Measurements from ENCODE around the gene TRIML1. TPM values are rescaled to one million over a fixed set of nuclear protein-coding genes. Genes with fewer than 3 reads are reported as not detected.
A peak's percentile ranks its signal among the peaks of the same experiment; 100 is the strongest.

Gene TRIML1
- total and polyA plus RNA-seq, 2 of the 8 experiments (the other 6 are each of a cell fraction or from before 2014, with no cell fraction given), result not detected

GRCh38 chr4:188121530-188121929 lies 17.7 kb upstream of the TRIML1 start:
- H3K4ac ChIP-seq (replicated peaks; ENCODE audit: insufficient read length, low read depth, low read length), result no peak overlapping the region
- H3K79me1 ChIP-seq (ENCODE audit: low read depth, low read length), result no peaks in the 10 kb centered on the region
- no peaks in the 10 kb centered on the region for H3K9me3 ChIP-seq (ENCODE audit: insufficient read depth in 2 of 2, low read depth in 1 of 2, low read length in 1 of 2)
- peak overlapping the region; percentile 89; the same call in 1 of the 2 replicates for H2BK20ac ChIP-seq (ENCODE audit: low read length)
- peak; percentile 54 for TF ChIP-seq MAX (IDR thresholded peaks at IDR 0.05)
- no peak for TF ChIP-seq SIN3A (conservative IDR thresholded peaks at IDR 0.05 in 1 of 2, IDR thresholded peaks at IDR 0.05 in 1 of 2; ENCODE audit: low read depth in 1 of 2, low read length in 2 of 2)
- no peak for TF ChIP-seq SUZ12 (IDR thresholded peaks at IDR 0.05; ENCODE audit: low read length)
- 0 out of 2 replicates have a peak, but pooled peaks have one; percentile 33 for TF ChIP-seq E2F6 (IDR thresholded peaks at IDR 0.05)
- no peak for TF ChIP-seq SP2 (IDR thresholded peaks at IDR 0.05; ENCODE audit: low read length)
- H3K4me1 ChIP-seq (replicated peaks in 1 of 4; ENCODE audit: control insufficient read depth in 3 of 4, insufficient read depth in 4 of 4, low read length in 3 of 4), result peaks cover 2 to 13% (median 8%) of the 10 kb centered on the region in 4 experiments
- H3K23ac ChIP-seq (ENCODE audit: insufficient read length), result no peak overlapping the region
- DNase-seq (ENCODE audit: low read depth in 1 of 2, low spot score in 2 of 2), result no peak
- POLR2A ChIA-PET (ENCODE audit: partially characterized antibody), result interaction anchor here (0.8 kb wide), 1 partner anchor 24 kb away, joined by 3 read pairs; no protein-coding TSS in a partner anchor
- no peak overlapping the region; the same call in 1 of the 2 replicates for H3K27ac ChIP-seq (ENCODE audit: low read depth, low read length)
- no peak overlapping the region for H3K56ac ChIP-seq (replicated peaks; ENCODE audit: insufficient read length, low read depth, low read length)
- no peaks in the 10 kb centered on the region for H3K79me2 ChIP-seq (ENCODE audit: control insufficient read depth in 1 of 2, insufficient read depth in 2 of 2, low read length in 2 of 2)
- H4K8ac ChIP-seq (ENCODE audit: extremely low read depth, insufficient read depth, low read length), result no peak overlapping the region
- FAIRE-seq, result peak; percentile 88
- peak overlapping the region; percentile 72 for H2BK5ac ChIP-seq (ENCODE audit: low read depth, low read length)
- H2AK5ac ChIP-seq (ENCODE audit: low read depth, low read length), result no peak overlapping the region; the same call in 1 of the 2 replicates
- peak overlapping the region; percentile 19 for H2BK120ac ChIP-seq (replicated peaks; ENCODE audit: low read depth, low read length)
- peak overlapping the region; percentile 54; the same call in 1 of the 2 replicates for H2AFZ ChIP-seq (ENCODE audit: low read length)
- peak overlapping the region; percentile 12 to 39; a peak in 2 of 4 replicates for H3K4me2 ChIP-seq (ENCODE audit: insufficient read depth in 1 of 2, low read depth in 2 of 2, low read length in 2 of 2)
- H3K27me3 ChIP-seq (replicated peaks in 1 of 4; ENCODE audit: control insufficient read depth in 3 of 4, extremely low read depth in 1 of 4, insufficient read depth in 3 of 4, low read length in 3 of 4), result no peaks in the 10 kb centered on the region
- H2BK12ac ChIP-seq (ENCODE audit: low read depth, low read length), result peak overlapping the region; percentile 85; the same call in 1 of the 2 replicates
- no peak overlapping the region for H3K14ac ChIP-seq (ENCODE audit: insufficient read length)
- no peaks in the 10 kb centered on the region for H3K23me2 ChIP-seq (ENCODE audit: low read depth, low read length)
- 0 out of 2 replicates have a peak overlapping the region, but pooled peaks have one; percentile 66 for H3K18ac ChIP-seq (ENCODE audit: extremely low read depth, low read length)
- H3K36me3 ChIP-seq (ENCODE audit: control insufficient read depth in 2 of 4, insufficient read depth in 4 of 4, low read length in 3 of 4), result no peaks in the 10 kb centered on the region
- WGBS, 2 experiments (ENCODE audit: extremely low coverage in 1 of 2, insufficient coverage in 1 of 2, insufficient read length in 1 of 2, insufficient replicate concordance in 2 of 2, low coverage in 1 of 2, low lambda C conversion rate in 2 of 2, missing lambda C conversion rate in 1 of 2), result 15% methylated on average over 13 of the region's 13 CpGs; no CpG with 5 or more reads in 1 of the 2 experiments
- no peak overlapping the region for H3K9ac ChIP-seq (replicated peaks in 1 of 4; ENCODE audit: extremely low read depth in 1 of 4, low read depth in 3 of 4, low read length in 3 of 4)
- no peak overlapping the region for H4K5ac ChIP-seq (ENCODE audit: insufficient read length, low read depth, low read length)
- H4K20me1 ChIP-seq (replicated peaks in 1 of 2; ENCODE audit: control insufficient read depth in 1 of 2, insufficient read depth in 2 of 2, low read length in 2 of 2), result no peaks in the 10 kb centered on the region
- CTCF ChIA-PET (ENCODE audit: partially characterized antibody), result interaction anchor here (0.6 kb wide), 1 partner anchor 101 kb away, joined by 3 read pairs; no protein-coding TSS in a partner anchor
- H3K4me3 ChIP-seq (ENCODE audit: extremely low read depth in 1 of 4, insufficient read depth in 2 of 4, low read depth in 3 of 4, low read length in 4 of 4), result 0 out of 8 replicates have a peak overlapping the region, but pooled peaks of 1 of the 4 experiments have one; percentile 1
- H2BK15ac ChIP-seq (ENCODE audit: low read length), result 0 out of 2 replicates have a peak overlapping the region, but pooled peaks have one; percentile 8
- H4K91ac ChIP-seq (replicated peaks; ENCODE audit: insufficient read length, low read length), result peak overlapping the region; percentile 1

Data from H1 (cell line).